Esophagus muscularis mucosa (tissue), 3 donors: ENCODE results near the gene CPNE5.

Experiments used
- EP300 ChIP-seq: sonication (generic); formaldehyde crosslinking; IDR thresholded peaks from one replicate; pipeline ENCODE4 v1.6.1; 2017; ENCODE audit warnings: antibody characterized with exemption
- TF ChIP-seq, protein P1 (sequence below), 3 experiments: fragments of 200-600 bp in 2 of 3; fragments of 450-650 bp in 1 of 3; sonication (generic) in 2 of 3; IDR thresholded peaks; one replicate each; pipeline ENCODE4 v1.5.1; 2017 to 2019; ENCODE audit warnings: antibody characterized with exemption in 3 of 3, mild to moderate bottlenecking in 2 of 3, moderate library complexity in 1 of 3

DNA sequence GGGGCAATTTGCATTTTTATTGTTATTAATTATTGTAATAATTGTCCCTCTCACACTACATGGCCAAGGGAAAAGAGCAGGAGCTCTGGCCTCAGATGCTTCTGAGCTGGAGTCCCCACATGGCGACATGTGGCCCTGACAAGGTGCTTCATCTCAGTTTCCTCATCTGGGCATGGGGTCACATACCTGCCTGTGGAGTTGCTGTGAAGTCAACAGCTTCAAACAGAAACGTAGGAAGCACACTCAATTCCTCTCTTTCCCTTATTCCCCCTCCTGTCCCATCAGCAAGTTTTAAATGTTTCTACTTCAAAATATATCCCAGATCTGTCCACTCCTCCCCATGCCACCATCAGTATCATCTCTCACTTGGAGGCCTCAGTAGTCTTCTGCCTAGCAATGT, 8.7 kb downstream of the CPNE5 start:
- TF ChIP-seq, protein P1, sequence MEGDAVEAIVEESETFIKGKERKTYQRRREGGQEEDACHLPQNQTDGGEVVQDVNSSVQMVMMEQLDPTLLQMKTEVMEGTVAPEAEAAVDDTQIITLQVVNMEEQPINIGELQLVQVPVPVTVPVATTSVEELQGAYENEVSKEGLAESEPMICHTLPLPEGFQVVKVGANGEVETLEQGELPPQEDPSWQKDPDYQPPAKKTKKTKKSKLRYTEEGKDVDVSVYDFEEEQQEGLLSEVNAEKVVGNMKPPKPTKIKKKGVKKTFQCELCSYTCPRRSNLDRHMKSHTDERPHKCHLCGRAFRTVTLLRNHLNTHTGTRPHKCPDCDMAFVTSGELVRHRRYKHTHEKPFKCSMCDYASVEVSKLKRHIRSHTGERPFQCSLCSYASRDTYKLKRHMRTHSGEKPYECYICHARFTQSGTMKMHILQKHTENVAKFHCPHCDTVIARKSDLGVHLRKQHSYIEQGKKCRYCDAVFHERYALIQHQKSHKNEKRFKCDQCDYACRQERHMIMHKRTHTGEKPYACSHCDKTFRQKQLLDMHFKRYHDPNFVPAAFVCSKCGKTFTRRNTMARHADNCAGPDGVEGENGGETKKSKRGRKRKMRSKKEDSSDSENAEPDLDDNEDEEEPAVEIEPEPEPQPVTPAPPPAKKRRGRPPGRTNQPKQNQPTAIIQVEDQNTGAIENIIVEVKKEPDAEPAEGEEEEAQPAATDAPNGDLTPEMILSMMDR (IDR thresholded peaks at IDR 0.05) = no peak
- no peak for TF ChIP-seq EP300
